Activated naive CD4-positive, alpha-beta T cell treated with anti-CD3 and anti-CD28 coated beads, Interleukin-2, amount 50 U/mL, for 72 hours (primary cell): ENCODE results near the gene TMC8. TPM values are rescaled to one million over a fixed set of nuclear protein-coding genes. Genes with fewer than 3 reads are reported as not detected.

Experiments used
- ATAC-seq, 2 donors: fragments of 150-1000 bp; cut with Tn5 transposase; 2 replicates each; pipeline ENCODE4 v1.10.0; 2021; ENCODE audit warnings: mild to moderate bottlenecking in 2 of 2, moderate library complexity in 2 of 2
- DNase-seq, 2 donors: peaks; one replicate each; pipeline ENCODE4 v3.0.0; 2021 to 2022; ENCODE audit warnings: low spot score in 2 of 2
- H3K27ac Mint-ChIP-seq, 2 donors: one replicate each; pipeline ENCODE4 v1.8.0; 2022; ENCODE audit warnings: mild to moderate bottlenecking in 2 of 2, mixed read lengths in 2 of 2
- H3K36me3 Mint-ChIP-seq, 2 donors: one replicate each; pipeline ENCODE4 v1.8.0; 2022; ENCODE audit warnings: mixed read lengths in 2 of 2
- H3K9me3 Mint-ChIP-seq, 2 donors: one replicate each; pipeline ENCODE4 v1.8.0; 2022; ENCODE audit warnings: mixed read lengths in 2 of 2
- total RNA-seq, 2 donors: library from RNA; stranded (reverse); gene quantifications; one replicate each; pipeline ENCODE4 v1.2.3, GENCODE V29; 2022

Gene TMC8
- total RNA-seq, 2 donors from 2014 or later, result 165 to 187 TPM

DNA sequence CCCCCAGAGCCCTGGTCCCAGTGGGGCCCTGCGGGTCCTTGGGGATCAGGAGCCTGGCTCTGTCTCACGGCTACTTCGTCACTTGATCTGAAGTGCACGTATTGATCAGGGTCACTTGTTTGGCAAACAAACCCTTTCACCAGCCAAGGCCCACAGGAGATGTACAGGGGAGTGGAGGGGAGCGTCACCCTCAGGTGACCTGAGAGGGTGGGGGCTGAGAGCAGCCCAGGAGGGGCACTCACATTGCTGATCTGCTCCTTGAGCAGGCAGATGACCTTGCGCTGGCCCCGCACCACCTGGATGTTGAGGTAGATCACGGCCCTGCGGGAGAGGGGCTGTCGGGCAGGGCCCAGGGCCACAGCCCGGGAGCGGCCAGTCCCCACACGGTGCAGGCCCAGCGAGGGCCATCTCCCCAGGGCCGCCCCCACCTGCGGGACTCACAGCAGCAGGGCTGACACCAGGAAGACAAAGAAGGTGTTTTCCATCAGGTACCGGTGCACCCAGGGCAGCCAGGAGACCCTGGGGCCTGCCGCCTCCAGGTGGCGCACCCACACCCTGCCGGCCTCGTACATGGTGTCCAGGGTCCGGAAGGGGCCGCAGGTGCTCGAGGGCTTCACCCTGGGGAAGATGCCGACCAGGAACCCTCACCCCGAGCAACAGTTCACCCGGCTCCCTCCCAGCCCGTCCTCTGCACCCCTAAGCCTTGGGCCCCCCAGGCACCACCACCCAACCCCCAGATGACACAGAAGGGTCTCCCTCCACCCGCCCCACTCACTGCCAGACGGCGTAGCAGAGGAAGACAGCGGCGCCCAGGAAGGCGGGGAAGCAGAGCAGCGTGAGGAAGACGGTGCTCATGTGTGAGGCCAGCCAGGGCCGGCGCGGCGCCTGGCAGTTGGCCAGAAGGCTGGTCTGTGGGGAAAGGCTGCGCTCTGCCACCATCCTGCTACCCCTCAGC is 13.3 kb upstream of the TMC8 start:
- no peaks in the 10 kb centered on the region for H3K9me3 Mint-ChIP-seq
- ATAC-seq (no peak), DNase-seq (no peak)
- H3K27ac Mint-ChIP-seq, result no peak overlapping the region
- peaks cover 9 to 30% of the 10 kb centered on the region in 2 donors for H3K36me3 Mint-ChIP-seq

DNA sequence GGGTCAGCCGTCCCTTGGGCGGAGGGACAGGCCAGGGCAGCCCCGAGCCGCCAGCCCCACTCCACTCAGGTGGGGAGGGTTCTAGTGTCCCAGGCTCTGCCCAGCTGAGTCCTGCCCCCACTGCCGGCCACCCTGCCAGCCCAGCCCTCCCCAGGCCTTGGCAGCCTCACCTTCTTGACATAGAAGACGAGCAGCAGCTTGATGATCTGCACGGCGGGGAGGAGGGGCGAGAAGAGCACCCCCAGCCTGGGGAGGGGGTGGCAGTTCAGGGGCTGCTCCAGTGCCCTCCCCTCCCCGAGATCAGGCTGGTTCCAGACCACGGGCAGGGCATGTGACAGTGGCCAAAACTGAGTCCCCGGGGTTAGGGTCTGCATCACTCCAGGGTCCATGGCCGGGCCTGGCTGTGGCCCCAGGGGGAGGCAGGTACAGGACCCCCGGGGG is 11.8 kb upstream of the TMC8 start:
- ATAC-seq (no peak), DNase-seq (no peak)
- Mint-ChIP-seq H3K9me3 (no peaks in the 10 kb centered on the region), H3K27ac (no peak overlapping the region), H3K36me3 (peaks cover 9 to 40% of the 10 kb centered on the region in 2 donors)

DNA sequence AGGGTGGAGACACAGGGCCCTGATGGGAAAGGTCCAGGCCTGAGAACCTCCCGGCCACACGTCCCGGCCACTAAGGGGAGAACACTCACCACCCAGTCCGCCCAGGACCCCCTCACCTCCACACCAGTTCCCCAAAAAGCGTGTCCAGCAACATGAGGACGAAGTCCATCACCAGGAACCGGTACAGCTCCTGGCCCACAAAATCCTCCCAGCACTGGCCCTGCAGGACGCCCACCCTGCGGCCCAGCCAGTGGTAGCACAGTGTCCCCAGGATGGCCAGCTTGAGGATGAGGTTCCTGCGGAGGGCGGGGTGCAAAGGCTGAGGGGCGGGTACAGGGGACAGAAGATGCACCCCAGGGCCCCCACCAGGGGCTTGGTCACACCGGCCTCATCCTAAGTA is 10.0 kb upstream of the TMC8 start:
- no peak for ATAC-seq
- H3K27ac Mint-ChIP-seq, result no peak overlapping the region
- DNase-seq, result no peak

DNA sequence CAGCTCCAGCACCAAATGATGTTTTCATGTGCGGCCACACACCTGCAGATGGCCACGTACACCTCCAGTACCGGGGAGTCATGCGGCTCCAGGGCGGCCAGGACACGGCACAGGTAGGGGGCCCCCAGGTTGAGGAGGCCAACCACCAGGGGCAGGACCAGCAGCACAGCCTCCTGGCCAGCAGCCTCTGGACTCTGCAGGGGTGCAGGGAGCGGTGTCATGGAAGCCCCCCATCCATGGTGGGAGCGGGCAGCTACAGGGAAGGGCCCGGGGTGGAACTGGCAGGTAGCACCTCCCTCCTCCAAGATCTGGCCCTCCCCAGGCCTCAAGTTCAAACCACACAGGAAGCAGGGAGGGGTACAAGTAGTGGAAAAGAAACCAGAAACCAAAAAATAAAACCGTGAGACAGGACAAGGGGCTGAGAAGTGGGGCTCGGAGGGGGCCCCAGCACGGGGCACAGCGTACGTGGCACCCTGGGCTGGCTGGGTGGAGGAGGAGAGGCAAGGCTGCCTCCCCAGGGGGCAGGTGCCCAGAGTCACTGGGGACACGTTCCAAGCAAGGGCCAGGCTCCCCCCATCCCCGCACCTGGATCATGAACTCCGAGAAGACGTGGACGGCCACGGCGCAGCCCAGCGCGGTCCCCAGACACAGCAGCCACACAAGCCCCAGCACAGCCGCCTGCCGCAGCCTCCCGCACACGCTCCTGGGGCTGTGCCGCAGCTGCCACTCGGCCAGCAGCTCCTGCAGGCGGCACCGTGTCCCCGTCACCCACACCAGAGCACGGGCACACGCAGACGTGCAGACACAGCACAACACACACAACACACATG is 9.4 kb upstream of the TMC8 start:
- H3K27ac Mint-ChIP-seq, result peak overlapping the region; percentile 18 to 70
- ATAC-seq, result peak; percentile 55
- peaks cover 12 to 39% of the 10 kb centered on the region in 2 donors for H3K36me3 Mint-ChIP-seq
- H3K9me3 Mint-ChIP-seq, result no peaks in the 10 kb centered on the region
- peak in 1 of 2 donors; percentile 37 for DNase-seq

More for the DNA sequence above, 10.0 kb upstream of the TMC8 start:
- Mint-ChIP-seq H3K36me3 (peaks cover 12 to 39% of the 10 kb centered on the region in 2 donors), H3K9me3 (no peaks in the 10 kb centered on the region)

DNA sequence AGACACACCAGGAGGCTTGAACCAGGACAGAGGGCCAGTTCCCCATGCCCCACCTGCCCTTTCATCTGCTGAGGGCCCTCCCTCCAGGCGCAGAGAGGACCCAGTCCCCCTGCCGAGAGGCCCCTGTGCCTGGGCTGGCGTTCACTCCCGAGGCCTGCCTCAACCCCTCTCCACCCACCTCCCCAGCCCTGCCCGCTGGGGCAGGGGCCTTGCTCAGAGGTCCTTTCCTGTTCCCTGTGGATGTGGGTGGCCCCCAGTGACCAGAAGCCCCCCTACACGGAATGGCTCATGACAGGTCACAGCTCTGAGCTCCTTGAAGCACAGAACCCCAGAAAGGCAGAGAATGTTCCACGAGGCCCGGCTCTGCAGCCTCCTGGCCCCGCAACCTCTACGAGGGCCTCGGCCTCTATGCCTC is 8.8 kb upstream of the TMC8 start:
- ATAC-seq (peak in 1 of 2 donors; percentile 24), DNase-seq (peak in 1 of 2 donors; percentile 38)
- Mint-ChIP-seq H3K36me3 (peaks cover 12 to 39% of the 10 kb centered on the region in 2 donors), H3K9me3 (no peaks in the 10 kb centered on the region), H3K27ac (peak overlapping the region; percentile 18 to 70)

DNA sequence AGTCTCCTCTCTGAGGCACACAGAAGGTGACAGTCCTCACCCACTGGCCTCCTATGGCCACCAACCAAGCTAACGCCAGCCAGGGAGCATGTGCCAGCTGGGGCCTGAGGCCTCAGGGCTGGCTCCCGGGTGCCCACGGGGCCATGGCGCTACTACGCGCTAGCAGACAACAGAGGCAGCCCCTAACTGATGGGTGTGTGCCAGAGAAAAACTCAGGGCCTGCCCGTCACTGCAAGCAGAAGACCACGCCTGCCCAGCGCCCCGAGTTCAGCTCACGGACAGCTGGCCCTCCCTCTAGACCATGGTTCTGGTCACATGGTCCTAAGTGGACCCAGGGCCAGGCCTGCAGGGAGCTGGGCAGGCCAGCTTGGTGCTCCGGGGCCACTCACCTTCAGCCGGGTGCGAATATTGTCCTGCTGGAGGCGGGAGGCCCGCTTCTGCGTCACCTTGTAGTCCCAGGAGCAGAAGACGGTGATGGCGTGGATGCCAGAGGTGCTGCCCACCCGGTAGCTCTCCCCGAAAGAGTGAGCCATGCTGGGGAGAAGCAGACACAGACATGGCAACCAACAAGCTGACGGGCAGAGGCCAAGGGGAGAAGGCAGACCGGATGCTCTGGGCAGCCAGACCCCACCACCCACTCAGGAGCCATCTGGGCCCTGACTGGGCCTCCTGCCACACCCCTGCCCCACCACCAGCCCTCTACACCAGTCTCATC is 8.2 kb upstream of the TMC8 start:
- peaks cover 12 to 42% of the 10 kb centered on the region in 2 donors for H3K36me3 Mint-ChIP-seq
- no peaks in the 10 kb centered on the region for H3K9me3 Mint-ChIP-seq
- no peak for DNase-seq
- peak overlapping the region in 1 of 2 donors; percentile 18 for H3K27ac Mint-ChIP-seq
- ATAC-seq, result no peak

DNA sequence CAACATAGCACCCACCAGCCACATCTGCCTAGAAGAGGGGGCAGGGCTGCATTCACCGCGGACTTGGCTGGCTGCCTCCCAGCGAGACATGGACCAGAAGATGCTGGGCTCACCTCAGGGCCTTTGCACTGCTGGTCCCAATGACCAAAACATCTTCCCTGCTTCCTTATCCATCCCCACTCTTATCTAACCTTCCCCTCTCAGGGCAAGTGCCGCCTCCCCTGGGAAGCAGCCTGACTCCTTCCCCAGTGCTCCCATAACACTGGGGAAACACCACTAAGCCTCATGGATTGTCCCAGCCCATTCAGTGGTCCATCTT is 7.7 kb upstream of the TMC8 start:
- DNase-seq (no peak), ATAC-seq (no peak)
- Mint-ChIP-seq H3K9me3 (no peaks in the 10 kb centered on the region), H3K27ac (no peak overlapping the region), H3K36me3 (peaks cover 12 to 47% of the 10 kb centered on the region in 2 donors)

DNA sequence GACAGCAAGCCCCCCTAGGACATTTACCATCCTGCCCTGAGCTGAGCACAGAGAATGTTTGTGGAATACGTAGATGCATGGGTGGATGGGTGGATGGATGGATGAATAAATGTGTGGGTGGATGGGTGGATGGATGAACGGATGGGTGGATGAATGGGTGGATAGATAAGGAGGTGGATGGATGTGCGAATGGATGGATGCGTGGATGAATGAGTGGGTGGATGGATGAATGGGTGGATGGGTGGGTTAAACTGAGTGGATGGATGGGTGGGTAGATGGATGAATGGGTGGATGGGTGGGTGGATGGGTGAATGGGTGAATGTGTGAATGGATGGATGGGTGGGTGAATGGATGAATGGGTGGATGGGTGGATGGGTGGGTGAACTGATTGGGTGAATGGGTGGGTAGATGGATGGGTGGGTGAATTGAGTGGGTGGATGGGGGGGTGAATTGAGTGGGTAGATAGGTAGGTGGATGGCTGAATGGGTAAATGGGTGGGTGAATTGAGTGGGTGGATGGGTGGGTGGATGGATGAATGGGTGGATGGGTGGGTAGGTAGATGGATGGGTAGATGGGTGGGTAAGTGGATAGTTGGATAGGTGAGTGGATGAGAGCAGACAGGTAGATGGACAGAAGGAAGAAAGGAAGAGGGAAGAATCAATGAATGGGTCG is 7.2 kb upstream of the TMC8 start:
- Mint-ChIP-seq H3K27ac (peak overlapping the region; percentile 7 to 59), H3K36me3 (peaks cover 12 to 47% of the 10 kb centered on the region in 2 donors), H3K9me3 (no peaks in the 10 kb centered on the region)
- no peak for DNase-seq
- ATAC-seq, result no peak

DNA sequence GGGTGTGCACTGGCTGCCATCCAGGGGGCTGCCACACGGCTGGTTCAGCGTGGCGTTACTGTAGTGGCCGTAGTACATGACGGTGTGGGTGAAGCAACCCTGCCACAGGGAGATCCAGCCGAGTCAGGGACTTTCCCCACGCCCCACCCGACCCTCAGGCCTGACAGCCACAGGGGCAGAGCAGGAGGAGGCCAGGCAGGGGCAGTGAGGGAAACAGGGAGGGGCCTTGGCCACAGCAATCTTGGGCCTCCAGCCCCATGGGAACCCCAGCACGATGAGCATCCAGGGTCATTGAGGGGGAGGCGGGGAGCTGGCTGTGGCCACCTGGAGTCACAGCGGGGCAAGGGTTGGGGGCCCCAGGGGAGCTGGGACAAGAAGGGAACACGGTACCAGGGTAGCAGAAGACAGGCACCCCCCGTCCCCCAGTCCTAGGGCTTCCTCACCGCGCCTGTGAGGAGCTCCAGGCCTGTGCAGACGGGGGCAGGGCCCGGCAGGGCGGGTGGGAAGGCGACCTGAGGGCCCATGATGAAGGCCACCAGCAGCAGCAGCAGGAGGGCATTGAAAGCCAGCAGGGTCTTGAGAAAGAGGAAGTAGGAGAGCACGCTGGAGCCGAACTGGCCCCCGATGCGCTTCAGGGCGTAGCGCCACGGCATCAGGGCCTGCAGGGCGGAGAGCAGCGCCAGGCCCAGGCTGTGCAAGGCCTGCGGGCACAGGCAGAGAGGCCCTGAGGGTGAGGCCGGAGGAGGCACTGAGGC is 6.3 kb upstream of the TMC8 start:
- Mint-ChIP-seq H3K36me3 (peaks cover 12 to 47% of the 10 kb centered on the region in 2 donors), H3K9me3 (no peaks in the 10 kb centered on the region), H3K27ac (peak overlapping the region in 1 of 2 donors; percentile 59)
- DNase-seq (no peak), ATAC-seq (no peak)

DNA sequence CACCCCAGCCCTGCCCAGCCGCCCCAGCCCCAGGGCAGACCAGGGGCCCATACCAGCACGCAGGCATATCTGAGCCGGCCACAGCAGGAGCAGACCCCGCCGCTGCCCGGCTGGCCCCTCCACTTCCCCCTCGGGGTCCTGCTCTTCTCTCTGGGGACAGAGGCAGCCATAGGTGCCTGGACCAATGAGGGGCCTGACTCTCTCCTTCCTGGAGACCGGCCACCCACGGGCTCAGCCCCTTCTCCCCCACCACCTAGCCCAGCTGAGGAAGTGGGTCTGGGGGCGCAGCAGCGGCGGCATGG is 5.8 kb upstream of the TMC8 start:
- ATAC-seq (no peak), DNase-seq (no peak)
- peaks cover 12 to 47% of the 10 kb centered on the region in 2 donors for H3K36me3 Mint-ChIP-seq
- peak overlapping the region in 1 of 2 donors; percentile 93 for H3K27ac Mint-ChIP-seq
- H3K9me3 Mint-ChIP-seq, result no peaks in the 10 kb centered on the region

DNA sequence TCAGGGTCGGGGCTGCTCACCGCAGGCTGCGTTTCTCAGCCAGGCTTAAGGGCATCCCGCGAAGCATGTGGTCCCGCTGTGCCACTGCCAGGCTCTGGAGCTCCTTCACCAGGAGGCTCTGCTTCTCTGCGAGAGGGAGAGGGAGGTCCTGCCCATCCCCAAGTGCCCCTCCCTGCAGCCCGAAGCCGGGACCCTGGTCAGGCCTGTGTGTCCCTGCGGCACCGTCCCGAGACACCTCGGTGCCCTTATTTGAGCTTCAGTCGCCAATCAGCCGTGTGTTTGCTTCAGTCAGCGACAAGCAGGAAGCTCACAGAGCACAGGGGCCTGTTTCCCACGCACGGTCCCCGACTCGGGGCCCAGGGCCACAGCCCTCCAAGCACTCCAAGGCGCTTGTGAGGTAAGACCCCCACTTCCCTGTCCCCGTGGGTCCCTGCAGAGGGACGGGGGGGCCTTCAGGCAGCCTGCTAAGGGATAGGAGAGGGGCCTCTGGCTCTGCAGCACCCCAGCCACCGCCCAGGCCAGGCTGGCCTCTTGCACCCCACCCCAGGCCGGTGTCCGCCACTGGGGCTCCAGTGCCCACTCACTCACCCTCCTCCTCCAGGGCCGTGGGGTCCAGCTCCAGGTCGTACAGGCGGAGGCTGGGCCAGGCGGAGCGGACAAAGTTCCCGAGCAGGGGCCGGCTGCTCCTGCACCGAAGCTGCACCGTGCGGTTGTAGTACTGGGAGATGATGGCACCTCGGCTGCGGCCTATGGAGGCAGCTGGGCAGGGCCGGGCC is 5.2 kb upstream of the TMC8 start:
- H3K36me3 Mint-ChIP-seq, result peaks cover 11 to 45% of the 10 kb centered on the region in 2 donors
- H3K27ac Mint-ChIP-seq, result peak overlapping the region in 1 of 2 donors; percentile 93
- DNase-seq, result no peak
- no peak for ATAC-seq
- H3K9me3 Mint-ChIP-seq, result no peaks in the 10 kb centered on the region

DNA sequence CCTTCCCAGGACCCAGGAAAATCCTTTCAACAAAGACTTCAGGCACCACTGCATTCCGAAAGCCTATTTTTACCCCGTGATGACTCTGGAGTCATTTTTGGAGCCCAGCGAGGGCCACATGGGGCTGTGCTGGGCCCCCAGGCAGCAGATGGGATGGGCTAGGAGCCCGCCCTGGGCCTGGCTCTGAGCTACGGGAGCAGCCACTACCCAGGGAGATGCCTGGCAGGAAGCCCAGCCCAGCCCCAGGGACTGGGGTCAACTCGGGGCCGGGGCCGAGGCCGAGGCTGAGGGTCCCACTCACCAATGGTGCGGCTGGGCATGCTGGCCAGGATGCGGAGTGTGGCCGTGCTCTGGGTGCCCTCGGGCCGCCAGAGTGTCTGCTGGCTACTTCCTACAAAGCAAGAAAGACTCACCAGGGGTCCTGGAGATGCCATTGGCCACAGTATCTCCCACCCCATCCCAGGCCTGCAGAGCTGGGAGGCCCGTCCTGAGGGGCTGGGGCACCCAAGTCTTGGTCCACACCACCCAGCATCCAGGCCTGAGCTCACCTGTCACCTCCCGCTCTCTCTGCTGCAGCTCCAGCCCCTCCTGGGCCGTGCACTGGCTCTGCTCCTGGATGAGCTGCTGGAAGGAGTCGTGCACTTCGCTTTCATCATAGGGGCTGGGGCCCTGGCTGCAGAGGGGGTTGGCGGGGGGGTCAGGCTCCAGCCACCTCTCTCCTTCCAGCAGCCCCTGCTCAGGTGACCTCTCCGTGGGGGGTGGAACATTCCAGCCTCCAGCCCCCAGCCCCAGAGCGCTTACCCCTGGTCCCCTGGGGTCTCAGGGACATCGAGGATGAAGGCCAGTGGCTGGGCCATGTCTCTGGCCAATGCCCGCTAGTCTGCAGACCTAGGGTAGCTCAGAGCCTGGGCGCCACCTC is 4.3 kb upstream of the TMC8 start:
- DNase-seq (no peak), ATAC-seq (no peak)
- peak overlapping the region; percentile 44 to 93 for H3K27ac Mint-ChIP-seq
- peaks cover 14 to 46% of the 10 kb centered on the region in 2 donors for H3K36me3 Mint-ChIP-seq
- H3K9me3 Mint-ChIP-seq, result no peaks in the 10 kb centered on the region

DNA sequence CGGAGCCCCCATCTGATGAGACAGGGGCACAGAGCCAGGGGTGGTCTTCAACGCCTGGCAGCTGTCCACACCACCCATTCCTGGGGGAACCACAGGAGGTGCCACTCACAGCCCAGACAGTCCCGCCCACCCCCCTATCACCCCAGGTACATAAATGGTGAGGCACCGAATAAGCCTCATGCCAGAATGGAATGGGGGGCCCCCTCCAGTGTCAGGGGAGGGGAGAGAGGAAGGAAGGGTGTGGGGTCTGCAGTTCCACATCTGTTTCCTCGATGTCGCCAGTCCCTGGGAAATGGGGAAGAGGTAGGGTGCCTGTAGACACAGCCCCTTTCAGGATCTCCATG is 3.7 kb upstream of the TMC8 start:
- H3K36me3 Mint-ChIP-seq, result peaks cover 14 to 40% of the 10 kb centered on the region in 2 donors
- no peaks in the 10 kb centered on the region for H3K9me3 Mint-ChIP-seq
- ATAC-seq (no peak), DNase-seq (no peak)
- H3K27ac Mint-ChIP-seq, result peak overlapping the region in 1 of 2 donors; percentile 93

DNA sequence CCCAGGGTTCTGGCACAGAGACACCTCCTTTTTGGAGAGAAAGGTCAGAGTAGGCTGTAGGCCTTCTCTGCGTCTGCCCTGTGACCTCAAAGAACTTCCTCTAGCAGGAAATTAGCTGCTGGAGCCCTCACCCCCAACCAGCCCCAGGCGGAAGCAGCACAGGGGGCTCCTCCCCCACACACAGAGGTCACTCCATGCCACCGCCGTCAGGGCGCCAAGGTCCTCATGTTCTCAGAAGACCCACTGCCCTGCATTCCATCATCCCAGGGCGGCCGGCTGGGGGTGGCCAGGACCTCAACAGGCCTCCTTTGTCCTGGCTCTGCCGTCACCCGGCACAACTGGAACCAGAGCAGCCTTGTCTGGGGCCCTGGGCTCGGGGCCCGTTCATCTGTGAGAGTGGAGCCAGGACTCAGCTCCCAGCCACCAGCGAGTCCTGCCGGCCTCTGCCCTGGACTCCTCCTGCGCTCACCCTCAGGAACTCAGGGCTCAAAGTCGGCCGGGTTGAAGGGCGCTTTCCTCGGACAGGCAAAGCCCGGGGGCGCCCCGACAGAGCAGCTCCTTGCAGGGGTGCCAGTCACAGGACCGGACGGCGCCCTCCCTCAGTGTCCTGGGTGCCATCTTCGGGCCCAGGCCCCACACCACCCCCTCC is 3.2 kb upstream of the TMC8 start:
- ATAC-seq (peak; percentile 19 to 50), DNase-seq (peak; percentile 58 to 78)
- H3K27ac Mint-ChIP-seq, result peak overlapping the region; percentile 44 to 93
- no peaks in the 10 kb centered on the region for H3K9me3 Mint-ChIP-seq
- peaks cover 14 to 35% of the 10 kb centered on the region in 2 donors for H3K36me3 Mint-ChIP-seq
